NCI-H748 treated with DMSO at 0.1 percent for 48 hours (cell line): ENCODE measurements around the gene PLEKHJ1.

ENCODE experiments used
- DNase-seq: peaks from one replicate; lab custom pipeline; 2025; lab: John Stamatoyannopoulos, UW

The PLEKHJ1 gene

GRCh38 chr19:2249010-2249866 is 13.1 kb upstream of the PLEKHJ1 start, which contains the start of gene AMH:
AMH (plus strand) TSS chr19:2249323; CDS start chr19:2249333, 10 bp downstream.
- no peak for DNase-seq

- no peak for DNase-seq
These were observed 12.2 kb upstream of the PLEKHJ1 start for GRCh38 chr19:2248136-2249009.

- DNase-seq, result no peak
These were observed 11.4 kb upstream of the PLEKHJ1 start for GRCh38 chr19:2247433-2248101.

GRCh38 chr19:2246801-2247361 is 10.8 kb upstream of the PLEKHJ1 start:
- no peak for DNase-seq

GRCh38 chr19:2246014-2246620 is 10.0 kb upstream of the PLEKHJ1 start:
- no peak for DNase-seq

GRCh38 chr19:2245273-2245672 is 9.1 kb upstream of the PLEKHJ1 start:
- no peak for DNase-seq

GRCh38 chr19:2244486-2244885 is 8.4 kb upstream of the PLEKHJ1 start:
- DNase-seq, result no peak

GRCh38 chr19:2244125-2244411 is 7.9 kb upstream of the PLEKHJ1 start:
- DNase-seq, result no peak

- no peak for DNase-seq
These were observed 7.4 kb upstream of the PLEKHJ1 start for GRCh38 chr19:2243274-2244124.

GRCh38 chr19:2242816-2243215 is 6.7 kb upstream of the PLEKHJ1 start:
- DNase-seq, result no peak

GRCh38 chr19:2242092-2242537 is 6.0 kb upstream of the PLEKHJ1 start:
- no peak for DNase-seq

- DNase-seq, result no peak
These were observed 5.0 kb upstream of the PLEKHJ1 start for GRCh38 chr19:2240881-2241760.

GRCh38 chr19:2239771-2240770 is 3.9 kb upstream of the PLEKHJ1 start:
- DNase-seq, result no peak

GRCh38 chr19:2239173-2239572 is 3.0 kb upstream of the PLEKHJ1 start:
- no peak for DNase-seq

GRCh38 chr19:2237869-2238153 is 1.7 kb upstream of the PLEKHJ1 start:
- no peak for DNase-seq

- no peak for DNase-seq
These were observed 1.1 kb upstream of the PLEKHJ1 start for GRCh38 chr19:2237051-2237868.

- DNase-seq, result no peak
These were observed 140 bp downstream of the PLEKHJ1 start for GRCh38 chr19:2236064-2236313.

- peak; percentile 27 for DNase-seq
These were observed 607 bp downstream of the PLEKHJ1 start for GRCh38 chr19:2235381-2236063.
